Neural cell (in vitro differentiated cells): ENCODE measurements around the gene ARFGAP1. TPM values are rescaled to one million over a fixed set of nuclear protein-coding genes. Genes with fewer than 3 reads are reported as not detected.

Experiments
- H2AFZ ChIP-seq: fragments of 200-600, 300-800 bp; sonication (generic), shearing (Covaris generic); 2 replicates; pipeline ENCODE4 v1.6.0; 2014; ENCODE audit warnings: low read depth, mild to moderate bottlenecking, antibody characterized with exemption, low read length, moderate library complexity
- H3F3A ChIP-seq: fragments of 200-600 bp; shearing (Covaris generic); 2 replicates; pipeline ENCODE4 v1.6.1; 2016; ENCODE audit warnings: mild to moderate bottlenecking, moderate library complexity, mixed read lengths, antibody characterized with exemption, low read length; ENCODE audit not compliant: insufficient read depth, poor library complexity, severe bottlenecking
- H3K27ac ChIP-seq: fragments of 200-600, 300-800 bp; sonication (generic), shearing (Covaris generic); 2 replicates; pipeline ENCODE4 v1.5.1; 2014; ENCODE audit warnings: mild to moderate bottlenecking, low read length, moderate library complexity
- H3K27me3 ChIP-seq: fragments of 300-800, 200-600 bp; sonication (generic), shearing (Covaris generic); 2 replicates; pipeline ENCODE4 v1.6.0; 2014; ENCODE audit warnings: mild to moderate bottlenecking, low read depth, low read length, moderate library complexity; ENCODE audit not compliant: insufficient read depth
- H3K36me3 ChIP-seq: fragments of 300-800, 200-600 bp; sonication (generic), shearing (Covaris generic); 2 replicates; pipeline ENCODE4 v1.5.1; 2014; ENCODE audit warnings: mild to moderate bottlenecking, antibody characterized with exemption, low read length, moderate library complexity; ENCODE audit not compliant: insufficient read depth
- H3K4me2 ChIP-seq: fragments of 300-800, 200-600 bp; sonication (generic), shearing (Covaris generic); 2 replicates; pipeline ENCODE4 v1.6.0; 2014; ENCODE audit warnings: mild to moderate bottlenecking, low read length
- H3K4me3 ChIP-seq: fragments of 300-800, 200-600 bp; sonication (generic), shearing (Covaris generic); 2 replicates; pipeline ENCODE4 v1.5.1; 2014; ENCODE audit warnings: mild to moderate bottlenecking, low read length, moderate library complexity
- H3K79me2 ChIP-seq: fragments of 200-600 bp; shearing (Covaris generic); replicated peaks from 2 replicates; pipeline ENCODE4 v1.6.0; 2014; ENCODE audit warnings: mild to moderate bottlenecking, low read length, moderate library complexity; ENCODE audit not compliant: insufficient read depth
- H3K9ac ChIP-seq: fragments of 300-800, 200-600 bp; sonication (generic), shearing (Covaris generic); 2 replicates; pipeline ENCODE4 v1.6.1; 2016; ENCODE audit warnings: mild to moderate bottlenecking, low read length, mixed read lengths
- H3K9me2 ChIP-seq: fragments of 200-600 bp; shearing (Covaris generic); 2 replicates; pipeline ENCODE4 v1.6.1; 2016; ENCODE audit warnings: mild to moderate bottlenecking, low read length, mixed read lengths; ENCODE audit not compliant: insufficient read depth
- H3K9me3 ChIP-seq: fragments of 200-600, 300-800 bp; sonication (generic), shearing (Covaris generic); 2 replicates; pipeline ENCODE4 v1.6.1; 2016; ENCODE audit warnings: mild to moderate bottlenecking, mixed run types, low read length, moderate library complexity, mixed read lengths
- H4K20me1 ChIP-seq: fragments of 200-600 bp; shearing (Covaris generic); 2 replicates; pipeline ENCODE4 v1.6.1; 2016; ENCODE audit warnings: mild to moderate bottlenecking, mixed run types; ENCODE audit not compliant: insufficient read depth
- CTCF ChIP-seq: fragments of 450-650 bp; IDR thresholded peaks from 2 replicates; pipeline ENCODE4 v1.5.1; 2014; ENCODE audit warnings: antibody characterized with exemption, mild to moderate bottlenecking, moderate library complexity; ENCODE audit not compliant: poor library complexity, severe bottlenecking
- EP300 ChIP-seq: fragments of 450-650 bp; conservative IDR thresholded peaks from 2 replicates; pipeline ENCODE4 v1.6.1; 2014; ENCODE audit warnings: antibody characterized with exemption, mild to moderate bottlenecking, moderate library complexity; ENCODE audit not compliant: poor library complexity, severe bottlenecking
- EZH2 ChIP-seq: fragments of 200-600, 300-800 bp; shearing (Covaris generic), sonication (generic); IDR thresholded peaks from 2 replicates; pipeline ENCODE4 v1.6.1; 2014; ENCODE audit warnings: antibody characterized with exemption, low read length, borderline replicate concordance, mild to moderate bottlenecking; ENCODE audit not compliant: insufficient read depth, poor library complexity, severe bottlenecking
- MXI1 ChIP-seq: fragments of 450-650 bp; conservative IDR thresholded peaks from 2 replicates; pipeline ENCODE4 v1.6.1; 2014; ENCODE audit warnings: antibody characterized with exemption, mild to moderate bottlenecking; ENCODE audit not compliant: poor library complexity, severe bottlenecking
- POLR2AphosphoS5 ChIP-seq: IDR thresholded peaks from 2 replicates; pipeline ENCODE4 v1.6.1; 2012
- RAD21 ChIP-seq: fragments of 450-650 bp; conservative IDR thresholded peaks from 2 replicates; pipeline ENCODE4 v1.6.1; 2014; ENCODE audit warnings: antibody characterized with exemption, mild to moderate bottlenecking, moderate library complexity
- REST ChIP-seq: IDR thresholded peaks from 2 replicates; pipeline ENCODE4 v1.6.1; 2012; ENCODE audit warnings: borderline replicate concordance
- SMC3 ChIP-seq: fragments of 450-650 bp; conservative IDR thresholded peaks from 2 replicates; pipeline ENCODE4 v1.6.1; 2014; ENCODE audit warnings: antibody characterized with exemption, mild to moderate bottlenecking, moderate library complexity; ENCODE audit not compliant: poor library complexity
- TAF1 ChIP-seq: IDR thresholded peaks from 2 replicates; pipeline ENCODE4 v1.6.1; 2012; ENCODE audit warnings: low read depth
- polyA plus RNA-seq: library from polyadenylated mRNA; depleted of rRNA; stranded (reverse); fragments of >200 nt; gene quantifications from 2 replicates; pipeline ENCODE4 v1.2.3, GENCODE V29; 2014

The ARFGAP1 gene
- polyA plus RNA-seq, 1 donor from 2014 or later: 70.2 TPM

GRCh38 chr20:63230800-63231268 is 41.8 kb upstream of the ARFGAP1 start:
- no peaks in the 10 kb centered on the region for H3K9me3 ChIP-seq
- no peaks in the 10 kb centered on the region for H3F3A ChIP-seq
- no peaks in the 10 kb centered on the region for H3K27me3 ChIP-seq
- H3K4me3 ChIP-seq: no peak overlapping the region
- H3K4me2 ChIP-seq: no peak overlapping the region
- TF ChIP-seq RAD21: peak; percentile 41
- TF ChIP-seq EZH2: no peak
- peak; percentile 60 for TF ChIP-seq CTCF
- no peak for TF ChIP-seq EP300
- TF ChIP-seq POLR2AphosphoS5: no peak
- TF ChIP-seq REST: no peak
- no peak for TF ChIP-seq MXI1
- TF ChIP-seq SMC3: peak; percentile 47
- TF ChIP-seq TAF1: no peak
- no peaks in the 10 kb centered on the region for H3K9me2 ChIP-seq
- H2AFZ ChIP-seq: no peak overlapping the region
- H3K27ac ChIP-seq: no peak overlapping the region
- no peak overlapping the region for H3K9ac ChIP-seq
- H3K36me3 ChIP-seq: no peaks in the 10 kb centered on the region
- H4K20me1 ChIP-seq: no peaks in the 10 kb centered on the region
- no peaks in the 10 kb centered on the region for H3K79me2 ChIP-seq

- no peaks in the 10 kb centered on the region for H3K36me3 ChIP-seq
- no peak overlapping the region for H3K4me2 ChIP-seq
Measured at GRCh38 chr20:63232235-63233060, 40.2 kb upstream of the ARFGAP1 start.

More at GRCh38 chr20:63232235-63233060, 40.2 kb upstream of the ARFGAP1 start:
- TF ChIP-seq POLR2AphosphoS5 (no peak), EP300 (no peak), CTCF (no peak), EZH2 (no peak), RAD21 (no peak), MXI1 (no peak), SMC3 (no peak), TAF1 (no peak), REST (no peak)
- Histone ChIP-seq H3K27ac (no peak overlapping the region), H3K27me3 (no peaks in the 10 kb centered on the region), H3K79me2 (no peaks in the 10 kb centered on the region), H4K20me1 (no peaks in the 10 kb centered on the region), H3F3A (no peaks in the 10 kb centered on the region), H3K9me2 (no peaks in the 10 kb centered on the region), H3K9ac (no peak overlapping the region), H3K4me3 (no peak overlapping the region), H3K9me3 (no peaks in the 10 kb centered on the region), H2AFZ (no peak overlapping the region)
